Pancreas (tissue), 10 donors: ENCODE data around the gene TMEM187. TPM values are rescaled to one million over a fixed set of nuclear protein-coding genes. Genes with fewer than 3 reads are reported as not detected.

Experiments used
- ATAC-seq, 4 donors: fragments of 200-7000 bp; cut with Tn5 transposase; one replicate each; pipeline versions ENCODE4 v1.8.0 to v1.9.1; 2020; ENCODE audit warnings: mild to moderate bottlenecking in 4 of 4, moderate library complexity in 4 of 4
- DNase-seq, 6 donors: peaks; one replicate each; pipeline ENCODE4 v3.0.0-alpha.2; 2020
- FAIRE-seq: peaks from 2 replicates; lab custom pipeline; 2012; peaks lifted over from hg19 to GRCh38; lab: Jason Lieb, UNC
- H3K27ac ChIP-seq, 4 donors: fragments of 200-600 bp; sonication (generic); 1 replicate in 3 of 4; 2 replicates in 1 of 4; pipeline versions ENCODE4 v1.5.0 to v1.8.0; 2020
- H3K27me3 ChIP-seq, 4 donors: fragments of 200-600 bp; one replicate each; pipeline ENCODE4 v1.8.0; 2021
- H3K36me3 ChIP-seq, 3 donors: fragments of 200-600 bp; sonication (generic) in 1 of 3; one replicate each; pipeline versions ENCODE4 v1.5.0 to v1.8.0; 2020 to 2021
- H3K4me1 ChIP-seq, 3 donors: fragments of 200-600 bp; one replicate each; pipeline ENCODE4 v1.8.0; 2021
- H3K4me3 ChIP-seq, 4 donors: fragments of 200-600 bp; sonication (generic) in 2 of 4; one replicate each; pipeline versions ENCODE4 v1.5.0 to v1.8.0; 2020 to 2021
- H3K9me3 ChIP-seq, 4 donors: fragments of 200-600 bp; one replicate each; pipeline ENCODE4 v1.8.0; 2021
- WGBS, 2 donors: extraction: QIAGEN DNeasy Blood & Tissue Kit; methylation state at CpG; one replicate each; pipeline ENCODE4 v1.1.7; 2013; 5-methylcytosine and 5-hydroxymethylcytosine counted together
- intact Hi-C, 3 donors: fragments of 100-400 bp; cut with DNase I; formaldehyde crosslinking; loops; one replicate each; pipeline versions ENCODE4 v1.11.1 to v1.14.2; 2022
- polyA plus RNA-seq, 2 donors: library from polyadenylated mRNA; stranded (reverse); fragments of 200-250 nt; gene quantifications; one replicate each; pipeline ENCODE4 v1.2.3, GENCODE V29; 2013
- total RNA-seq, 6 donors: library from RNA; stranded (reverse); fragmentation: NEBNext Ultra II Directional in 4 of 6; extraction: Animal tissue kit (Norgen Biotek cat#: 25700) in 4 of 6; gene quantifications; one replicate each; pipeline versions ENCODE4 v1.2.1 to v1.2.4, GENCODE V29; 2021 to 2023
- TF ChIP-seq, protein P1 (sequence below), 4 donors: fragments of 200-600 bp; sonication (generic) in 3 of 4; IDR thresholded peaks; one replicate each; pipeline versions ENCODE4 v1.5.0 to v1.8.0; 2021; ENCODE audit warnings: antibody characterized with exemption in 4 of 4
- donor health status: healthy with polysubstance abuse.
- donor health status: DM: no; HTN: no; CAD: no; lungs with moderate emphysema.
- donor health status: DM: no; HTN: no; CAD: no.
- donor health status: control.
- donor health status: control.
- donor health status: Bipolar disorder and iron deficiency.
- donor health status: DM: yes; HTN: yes; CAD: no.
- donor health status: DM: no; HTN: no; CAD: no.
- donor health status: DM: no; HTN: no; CAD: no.
- donor health status: DM: yes; HTN: yes; CAD: no.

Gene TMEM187
- total and polyA plus RNA-seq, 8 donors = 5.2 to 12.4 (median 8.3) TPM

GRCh38 chrX:153944800-153945150, 27.8 kb upstream of the TMEM187 start:
- FAIRE-seq = no peak
- Histone ChIP-seq H3K27ac (no peak overlapping the region), H3K36me3 (no peaks in the 10 kb centered on the region), H3K27me3 (peaks cover 0 to 2% (median 0%) of the 10 kb centered on the region in 4 donors), H3K9me3 (no peaks in the 10 kb centered on the region), H3K4me1 (no peaks in the 10 kb centered on the region), H3K4me3 (no peak overlapping the region)
- ATAC-seq = no peak
- DNase-seq = no peak
- TF ChIP-seq, protein P1, sequence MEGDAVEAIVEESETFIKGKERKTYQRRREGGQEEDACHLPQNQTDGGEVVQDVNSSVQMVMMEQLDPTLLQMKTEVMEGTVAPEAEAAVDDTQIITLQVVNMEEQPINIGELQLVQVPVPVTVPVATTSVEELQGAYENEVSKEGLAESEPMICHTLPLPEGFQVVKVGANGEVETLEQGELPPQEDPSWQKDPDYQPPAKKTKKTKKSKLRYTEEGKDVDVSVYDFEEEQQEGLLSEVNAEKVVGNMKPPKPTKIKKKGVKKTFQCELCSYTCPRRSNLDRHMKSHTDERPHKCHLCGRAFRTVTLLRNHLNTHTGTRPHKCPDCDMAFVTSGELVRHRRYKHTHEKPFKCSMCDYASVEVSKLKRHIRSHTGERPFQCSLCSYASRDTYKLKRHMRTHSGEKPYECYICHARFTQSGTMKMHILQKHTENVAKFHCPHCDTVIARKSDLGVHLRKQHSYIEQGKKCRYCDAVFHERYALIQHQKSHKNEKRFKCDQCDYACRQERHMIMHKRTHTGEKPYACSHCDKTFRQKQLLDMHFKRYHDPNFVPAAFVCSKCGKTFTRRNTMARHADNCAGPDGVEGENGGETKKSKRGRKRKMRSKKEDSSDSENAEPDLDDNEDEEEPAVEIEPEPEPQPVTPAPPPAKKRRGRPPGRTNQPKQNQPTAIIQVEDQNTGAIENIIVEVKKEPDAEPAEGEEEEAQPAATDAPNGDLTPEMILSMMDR (IDR thresholded peaks at IDR 0.05) = no peak
- WGBS, 2 donors = 61 to 62% methylated on average over 6 of the region's 6 CpGs
- intact Hi-C loops = no loop called here

DNA sequence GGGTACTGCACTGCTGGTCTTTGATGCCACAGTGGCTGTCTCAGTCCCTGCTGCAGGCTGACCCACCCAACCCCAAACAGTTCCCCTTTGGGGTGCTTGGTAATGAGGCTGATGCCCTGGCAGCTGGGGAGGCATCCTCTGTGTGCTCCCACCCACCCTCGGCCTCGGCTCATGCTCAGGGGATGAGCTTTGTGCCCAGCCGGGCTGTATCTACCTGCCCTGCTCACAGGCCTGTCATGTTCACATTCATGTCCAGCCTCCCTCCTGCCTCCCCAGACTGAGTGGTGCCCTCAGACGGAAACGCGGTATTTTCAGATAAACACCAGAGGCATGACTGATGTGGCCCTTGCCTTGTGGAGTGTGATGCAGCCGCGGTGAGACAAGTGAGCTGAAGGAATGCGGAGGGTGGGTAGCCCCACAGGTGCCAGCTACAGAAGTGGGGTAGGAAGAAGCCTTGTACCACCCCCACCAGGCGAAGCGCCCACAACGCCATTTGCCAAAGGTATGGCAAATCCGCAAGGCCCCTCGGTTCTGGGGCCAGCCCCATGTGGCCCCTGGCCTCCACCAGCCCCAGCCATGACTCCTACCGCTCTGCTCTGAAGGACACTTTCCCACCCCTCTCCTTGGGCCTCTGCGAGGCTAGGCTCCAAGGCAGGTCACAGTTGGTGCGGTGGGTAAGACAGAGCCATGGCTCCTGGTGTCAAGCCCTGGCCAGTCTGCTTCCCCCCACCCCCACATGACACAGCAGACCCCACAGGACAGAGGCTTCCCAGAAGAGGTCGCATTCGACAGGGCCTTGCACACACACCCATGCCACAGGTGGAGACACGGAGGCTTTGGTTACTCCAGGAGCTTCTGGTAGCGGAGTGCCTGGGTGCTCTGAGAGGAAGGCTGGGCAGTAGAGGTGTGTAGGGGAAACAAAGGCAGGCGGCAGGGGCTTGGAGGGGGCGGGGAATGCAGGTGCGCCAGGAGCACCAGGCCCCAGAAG, 26.3 kb upstream of the TMEM187 start:
- TF ChIP-seq, protein P1 (IDR thresholded peaks at IDR 0.05) = no peak
- DNase-seq (no peak), ATAC-seq (no peak), FAIRE-seq (no peak)
- peaks cover 0 to 10% (median 7%) of the 10 kb centered on the region in 3 donors for H3K36me3 ChIP-seq
- intact Hi-C loops = no loop called here
- no peaks in the 10 kb centered on the region for H3K9me3 ChIP-seq
- H3K4me1 ChIP-seq = no peaks in the 10 kb centered on the region
- 80 to 88% methylated on average over 24 of the region's 24 CpGs for WGBS, 2 donors
- peaks cover 0 to 2% (median 0%) of the 10 kb centered on the region in 4 donors for H3K27me3 ChIP-seq
- H3K27ac ChIP-seq = no peak overlapping the region
- no peak overlapping the region for H3K4me3 ChIP-seq

- FAIRE-seq = peak; percentile 85
- WGBS, 2 donors = 36 to 53% methylated on average over 19 of the region's 19 CpGs
Measured at GRCh38 chrX:153947009-153947769, 25.4 kb upstream of the TMEM187 start.

GRCh38 chrX:153948002-153948466, 24.5 kb upstream of the TMEM187 start:
- TF ChIP-seq, protein P1 (IDR thresholded peaks at IDR 0.05) = no peak
- Histone ChIP-seq H3K4me3 (no peak overlapping the region), H3K4me1 (no peaks in the 10 kb centered on the region), H3K36me3 (peaks cover 0 to 26% (median 17%) of the 10 kb centered on the region in 3 donors), H3K27me3 (peaks cover 0 to 4% (median under 1%) of the 10 kb centered on the region in 4 donors), H3K27ac (no peak overlapping the region), H3K9me3 (no peaks in the 10 kb centered on the region)
- no peak for DNase-seq
- 86 to 88% methylated on average over 10 of the region's 10 CpGs for WGBS, 2 donors
- no peak for FAIRE-seq
- ATAC-seq = no peak
- intact Hi-C loops = no loop called here

More at GRCh38 chrX:153947009-153947769, 25.4 kb upstream of the TMEM187 start:
- Histone ChIP-seq H3K27me3 (peaks cover 0 to 2% (median 0%) of the 10 kb centered on the region in 4 donors), H3K36me3 (peaks cover 0 to 20% (median 13%) of the 10 kb centered on the region in 3 donors), H3K4me3 (no peak overlapping the region), H3K9me3 (no peaks in the 10 kb centered on the region), H3K27ac (no peak overlapping the region), H3K4me1 (no peaks in the 10 kb centered on the region)
- TF ChIP-seq, protein P1 (IDR thresholded peaks at IDR 0.05) = peak; percentile 56 to 73 (median 68)
- intact Hi-C loops = no loop called here
- ATAC-seq (peak; percentile 87 to 94 (median 90)), DNase-seq (peak in 5 of 6 donors; percentile 66 to 84 (median 78))
